Neural cell (in vitro differentiated cells): ENCODE results near the gene IBA57. TPM values are rescaled to one million over a fixed set of nuclear protein-coding genes. Genes with fewer than 3 reads are reported as not detected.

Experiments used
- H2AFZ ChIP-seq: fragments of 200-600, 300-800 bp; sonication (generic), shearing (Covaris generic); 2 replicates; pipeline ENCODE4 v1.6.0; 2014; ENCODE audit warnings: low read depth, mild to moderate bottlenecking, antibody characterized with exemption, low read length, moderate library complexity
- H3F3A ChIP-seq: fragments of 200-600 bp; shearing (Covaris generic); 2 replicates; pipeline ENCODE4 v1.6.1; 2016; ENCODE audit warnings: mild to moderate bottlenecking, moderate library complexity, mixed read lengths, antibody characterized with exemption, low read length; ENCODE audit not compliant: insufficient read depth, poor library complexity, severe bottlenecking
- H3K27ac ChIP-seq: fragments of 200-600, 300-800 bp; sonication (generic), shearing (Covaris generic); 2 replicates; pipeline ENCODE4 v1.5.1; 2014; ENCODE audit warnings: mild to moderate bottlenecking, low read length, moderate library complexity
- H3K27me3 ChIP-seq: fragments of 300-800, 200-600 bp; sonication (generic), shearing (Covaris generic); 2 replicates; pipeline ENCODE4 v1.6.0; 2014; ENCODE audit warnings: mild to moderate bottlenecking, low read depth, low read length, moderate library complexity; ENCODE audit not compliant: insufficient read depth
- H3K36me3 ChIP-seq: fragments of 300-800, 200-600 bp; sonication (generic), shearing (Covaris generic); 2 replicates; pipeline ENCODE4 v1.5.1; 2014; ENCODE audit warnings: mild to moderate bottlenecking, antibody characterized with exemption, low read length, moderate library complexity; ENCODE audit not compliant: insufficient read depth
- H3K4me2 ChIP-seq: fragments of 300-800, 200-600 bp; sonication (generic), shearing (Covaris generic); 2 replicates; pipeline ENCODE4 v1.6.0; 2014; ENCODE audit warnings: mild to moderate bottlenecking, low read length
- H3K4me3 ChIP-seq: fragments of 300-800, 200-600 bp; sonication (generic), shearing (Covaris generic); 2 replicates; pipeline ENCODE4 v1.5.1; 2014; ENCODE audit warnings: mild to moderate bottlenecking, low read length, moderate library complexity
- H3K79me2 ChIP-seq: fragments of 200-600 bp; shearing (Covaris generic); replicated peaks from 2 replicates; pipeline ENCODE4 v1.6.0; 2014; ENCODE audit warnings: mild to moderate bottlenecking, low read length, moderate library complexity; ENCODE audit not compliant: insufficient read depth
- H3K9ac ChIP-seq: fragments of 300-800, 200-600 bp; sonication (generic), shearing (Covaris generic); 2 replicates; pipeline ENCODE4 v1.6.1; 2016; ENCODE audit warnings: mild to moderate bottlenecking, low read length, mixed read lengths
- H3K9me2 ChIP-seq: fragments of 200-600 bp; shearing (Covaris generic); 2 replicates; pipeline ENCODE4 v1.6.1; 2016; ENCODE audit warnings: mild to moderate bottlenecking, low read length, mixed read lengths; ENCODE audit not compliant: insufficient read depth
- H3K9me3 ChIP-seq: fragments of 200-600, 300-800 bp; sonication (generic), shearing (Covaris generic); 2 replicates; pipeline ENCODE4 v1.6.1; 2016; ENCODE audit warnings: mild to moderate bottlenecking, mixed run types, low read length, moderate library complexity, mixed read lengths
- H4K20me1 ChIP-seq: fragments of 200-600 bp; shearing (Covaris generic); 2 replicates; pipeline ENCODE4 v1.6.1; 2016; ENCODE audit warnings: mild to moderate bottlenecking, mixed run types; ENCODE audit not compliant: insufficient read depth
- CTCF ChIP-seq: fragments of 450-650 bp; IDR thresholded peaks from 2 replicates; pipeline ENCODE4 v1.5.1; 2014; ENCODE audit warnings: antibody characterized with exemption, mild to moderate bottlenecking, moderate library complexity; ENCODE audit not compliant: poor library complexity, severe bottlenecking
- EP300 ChIP-seq: fragments of 450-650 bp; conservative IDR thresholded peaks from 2 replicates; pipeline ENCODE4 v1.6.1; 2014; ENCODE audit warnings: antibody characterized with exemption, mild to moderate bottlenecking, moderate library complexity; ENCODE audit not compliant: poor library complexity, severe bottlenecking
- EZH2 ChIP-seq: fragments of 200-600, 300-800 bp; shearing (Covaris generic), sonication (generic); IDR thresholded peaks from 2 replicates; pipeline ENCODE4 v1.6.1; 2014; ENCODE audit warnings: antibody characterized with exemption, low read length, borderline replicate concordance, mild to moderate bottlenecking; ENCODE audit not compliant: insufficient read depth, poor library complexity, severe bottlenecking
- MXI1 ChIP-seq: fragments of 450-650 bp; conservative IDR thresholded peaks from 2 replicates; pipeline ENCODE4 v1.6.1; 2014; ENCODE audit warnings: antibody characterized with exemption, mild to moderate bottlenecking; ENCODE audit not compliant: poor library complexity, severe bottlenecking
- POLR2AphosphoS5 ChIP-seq: IDR thresholded peaks from 2 replicates; pipeline ENCODE4 v1.6.1; 2012
- RAD21 ChIP-seq: fragments of 450-650 bp; conservative IDR thresholded peaks from 2 replicates; pipeline ENCODE4 v1.6.1; 2014; ENCODE audit warnings: antibody characterized with exemption, mild to moderate bottlenecking, moderate library complexity
- REST ChIP-seq: IDR thresholded peaks from 2 replicates; pipeline ENCODE4 v1.6.1; 2012; ENCODE audit warnings: borderline replicate concordance
- SMC3 ChIP-seq: fragments of 450-650 bp; conservative IDR thresholded peaks from 2 replicates; pipeline ENCODE4 v1.6.1; 2014; ENCODE audit warnings: antibody characterized with exemption, mild to moderate bottlenecking, moderate library complexity; ENCODE audit not compliant: poor library complexity
- TAF1 ChIP-seq: IDR thresholded peaks from 2 replicates; pipeline ENCODE4 v1.6.1; 2012; ENCODE audit warnings: low read depth
- polyA plus RNA-seq: library from polyadenylated mRNA; depleted of rRNA; stranded (reverse); fragments of >200 nt; gene quantifications from 2 replicates; pipeline ENCODE4 v1.2.3, GENCODE V29; 2014

Gene IBA57
- polyA plus RNA-seq, 1 donor from 2014 or later: 5.5 TPM

- Histone ChIP-seq H3K36me3 (no peaks in the 10 kb centered on the region), H3K4me2 (no peak overlapping the region), H3K9me3 (no peaks in the 10 kb centered on the region), H3K4me3 (no peak overlapping the region), H3K9me2 (no peaks in the 10 kb centered on the region), H3K27ac (no peak overlapping the region), H2AFZ (no peak overlapping the region), H3K9ac (no peak overlapping the region), H3K27me3 (no peaks in the 10 kb centered on the region), H3F3A (no peaks in the 10 kb centered on the region), H4K20me1 (no peaks in the 10 kb centered on the region), H3K79me2 (no peaks in the 10 kb centered on the region)
- TF ChIP-seq RAD21: no peak
- TF ChIP-seq TAF1: no peak
- TF ChIP-seq POLR2AphosphoS5: no peak
- TF ChIP-seq MXI1: no peak
- no peak for TF ChIP-seq EP300
- TF ChIP-seq CTCF: no peak
- no peak for TF ChIP-seq REST
- TF ChIP-seq EZH2: no peak
- no peak for TF ChIP-seq SMC3
Measured at GRCh38 chr1:228205526-228206436, 40.2 kb downstream of the IBA57 start.

GRCh38 chr1:228206582-228207351, 41.2 kb downstream of the IBA57 start:
- Histone ChIP-seq H3K9ac (no peak overlapping the region), H3K4me3 (no peak overlapping the region), H3K36me3 (no peaks in the 10 kb centered on the region), H3K4me2 (no peak overlapping the region), H4K20me1 (no peaks in the 10 kb centered on the region), H3K9me2 (no peaks in the 10 kb centered on the region), H3K27ac (no peak overlapping the region), H3K79me2 (no peaks in the 10 kb centered on the region), H2AFZ (no peak overlapping the region), H3K27me3 (no peaks in the 10 kb centered on the region), H3K9me3 (no peaks in the 10 kb centered on the region), H3F3A (no peaks in the 10 kb centered on the region)
- TF ChIP-seq EP300: no peak
- no peak for TF ChIP-seq RAD21
- TF ChIP-seq CTCF: no peak
- TF ChIP-seq MXI1: no peak
- TF ChIP-seq EZH2: no peak
- no peak for TF ChIP-seq TAF1
- no peak for TF ChIP-seq POLR2AphosphoS5
